GM12878 (cell line): ENCODE data around the gene TPST1. TPM values are rescaled to one million over a fixed set of nuclear protein-coding genes. Genes with fewer than 3 reads are reported as not detected.

Experiments
- ATAC-seq: fragments of 200-7000 bp; cut with Tn5 transposase; 3 replicates; pipeline ENCODE4 v1.9.1; 2020; ENCODE audit warnings: mild to moderate bottlenecking, moderate library complexity
- BruUV-seq: library from RNA; stranded (reverse); fragments of 400-500 nt; replicated peaks from 2 replicates; lab custom pipeline; 2021; lab: Mats Ljungman, UMichigan
- CTCF ChIA-PET: fragments of 300-600 bp; sonication (Branson Sonifier 250); formaldehyde crosslinking; extraction: SDS; loops from one replicate; lab custom pipeline; 2021; ENCODE audit warnings: inconsistent platforms; lab: Yijun Ruan, JAX
- POLR2A ChIA-PET: fragments of 350-600 bp; formaldehyde crosslinking; extraction: SDS; loops from one replicate; lab custom pipeline; 2021; ENCODE audit warnings: inconsistent platforms; lab: Charles Lee
- RAD21 ChIA-PET: fragments of 300-600 bp; sonication (Branson Sonifier 250); formaldehyde crosslinking; loops from one replicate; lab custom pipeline; 2023; ENCODE audit warnings: antibody characterized with exemption; ENCODE audit not compliant: unreplicated experiment; lab: Charles Lee
- SMC1A ChIA-PET: fragments of 300-600 bp; sonication (Branson Sonifier 250); formaldehyde crosslinking; loops from one replicate; lab custom pipeline; 2023; ENCODE audit not compliant: unreplicated experiment, uncharacterized antibody; lab: Charles Lee
- DNase-seq: peaks from one replicate; pipeline ENCODE4 v3.0.0-alpha.2; 2011; ENCODE audit warnings: low read depth, low spot score
- FAIRE-seq: peaks from 3 replicates; lab custom pipeline; 2011; peaks lifted over from hg19 to GRCh38; lab: Jason Lieb, UNC
- H2AFZ ChIP-seq: 2 replicates; pipeline ENCODE4 v1.6.0; 2011; ENCODE audit warnings: low read depth, low read length, control low read depth; ENCODE audit not compliant: control insufficient read depth
- H3K27ac ChIP-seq: 2 replicates; pipeline ENCODE4 v1.5.1; 2011; ENCODE audit warnings: control low read depth; ENCODE audit not compliant: control insufficient read depth, insufficient read depth
- H3K27me3 ChIP-seq, 2 experiments: replicated peaks in 1 of 2; 2 replicates each; pipeline versions ENCODE4 v1.6.0 to v1.6.1; 2011; ENCODE audit warnings: low read length in 1 of 2; ENCODE audit not compliant: control insufficient read depth in 2 of 2, insufficient read depth in 2 of 2
- H3K36me3 ChIP-seq, 2 experiments: 2 replicates each; pipeline ENCODE4 v1.5.1; 2011; ENCODE audit warnings: low read length in 1 of 2; ENCODE audit not compliant: control insufficient read depth in 2 of 2, insufficient read depth in 2 of 2
- H3K4me1 ChIP-seq: 2 replicates; pipeline ENCODE4 v1.6.1; 2011; ENCODE audit warnings: mild to moderate bottlenecking, low read length, moderate library complexity, mixed read lengths; ENCODE audit not compliant: control insufficient read depth, insufficient read depth
- H3K4me2 ChIP-seq: 2 replicates; pipeline ENCODE4 v1.6.0; 2011; ENCODE audit warnings: control low read depth; ENCODE audit not compliant: control insufficient read depth, insufficient read depth
- H3K4me3 ChIP-seq: fragments of 200-600 bp; sonication (generic); 2 replicates; pipeline ENCODE4 v1.5.1; 2016
- H3K79me2 ChIP-seq: 2 replicates; pipeline ENCODE4 v1.6.0; 2011; ENCODE audit warnings: low read length; ENCODE audit not compliant: control insufficient read depth, insufficient read depth
- H3K9ac ChIP-seq: 2 replicates; pipeline ENCODE4 v1.8.0; 2011; ENCODE audit warnings: low read length, control low read depth, mixed read lengths; ENCODE audit not compliant: control insufficient read depth, insufficient read depth
- H3K9me3 ChIP-seq: replicated peaks from 3 replicates; pipeline ENCODE4 v1.5.1; 2011; ENCODE audit warnings: mild to moderate bottlenecking, low read length; ENCODE audit not compliant: control insufficient read depth, insufficient read depth
- H4K20me1 ChIP-seq: 2 replicates; pipeline ENCODE4 v1.6.0; 2011; ENCODE audit not compliant: control insufficient read depth, insufficient read depth
- IRF5 ChIP-seq: fragments of 450-650 bp; IDR thresholded peaks from 2 replicates; pipeline ENCODE4 v1.6.1; 2017; ENCODE audit warnings: borderline replicate concordance
- KAT2A ChIP-seq: conservative IDR thresholded peaks from 2 replicates; pipeline ENCODE4 v1.6.1; 2011; ENCODE audit warnings: low read depth, low read length; ENCODE audit not compliant: control insufficient read depth
- MTA3 ChIP-seq: IDR thresholded peaks from 2 replicates; pipeline ENCODE4 v1.6.1; 2012; ENCODE audit warnings: low read length, inconsistent platforms, borderline replicate concordance
- POLR2A ChIP-seq: IDR thresholded peaks from 2 replicates; pipeline ENCODE4 v1.6.1; 2011; ENCODE audit warnings: low read depth, mild to moderate bottlenecking, low read length
- WGBS: methylation state at CpG from one replicate; pipeline ENCODE4 v1.1.6; 2016; ENCODE audit warnings: low lambda C conversion rate; ENCODE audit not compliant: insufficient replicate concordance, insufficient coverage; ENCODE audit errors: missing lambda C conversion rate; 5-methylcytosine and 5-hydroxymethylcytosine counted together
- in situ Hi-C: fragments of 300-500 bp; cut with MboI; formaldehyde crosslinking; loops from 9 replicates; pipeline ENCODE4 v1.14.3; 2018; ENCODE audit warnings: mixed read lengths
- intact Hi-C: fragments of 100-400 bp; cut with micrococcal nuclease; formaldehyde crosslinking; loops from one replicate; pipeline ENCODE4 v1.14.2; 2022; ENCODE audit not compliant: unreplicated experiment
- polyA plus RNA-seq, 11 experiments: library from polyadenylated mRNA; depleted of rRNA in 4 of 11; unstranded in 6 of 11; stranded (reverse) in 5 of 11; fragments of >200 nt; fragmentation: Nextera tagmentation in 4 of 11; fragmentation: Illumina TruSeq in 1 of 11; extraction: Ambion mirVana in 4 of 11; extraction: Trizol in 1 of 11; gene quantifications; 1 replicate in 1 of 11; 2 replicates in 10 of 11; pipeline versions ENCODE4 v1.2.1 to v1.2.3, GENCODE V29; 2011 to 2016; ENCODE audit warnings: inconsistent platforms in 2 of 11, missing spikeins in 2 of 11, low read depth in 1 of 11
- total RNA-seq, 4 experiments: library from RNA; depleted of rRNA in 3 of 4; stranded (reverse); fragments of >200 nt in 3 of 4; fragmentation: Illumina TruSeq in 1 of 4; extraction: Trizol in 1 of 4; gene quantifications; 2 replicates each; pipeline versions ENCODE4 v1.2.1 to v1.2.3, GENCODE V29; 2013 to 2021
- TF ChIP-seq, protein P1 (sequence below): fragments of 450-650 bp; IDR thresholded peaks from 2 replicates; pipeline ENCODE4 v1.6.1; 2016; ENCODE audit warnings: mild to moderate bottlenecking, moderate library complexity, borderline replicate concordance

TPST1 gene
- total and polyA plus RNA-seq, 10 of the 15 experiments (the other 5 are each of a cell fraction or from before 2014, with no cell fraction given), result 1.1 to 10.6 (median 7.5) TPM

- H3K4me3 ChIP-seq, result no peak overlapping the region
- H3K36me3 ChIP-seq, result no peaks in the 10 kb centered on the region
- CTCF ChIA-PET, result no interaction called here
- intact Hi-C loops (no loop called here), in situ Hi-C loops (no loop called here)
- H3K4me1 ChIP-seq, result no peaks in the 10 kb centered on the region
- FAIRE-seq, result no peak
- DNase-seq, result no peak
- H3K4me2 ChIP-seq, result no peak overlapping the region
- SMC1A ChIA-PET, result interaction anchor here (1.4 kb wide), 1 partner anchor 10 kb away, joined by 3 read pairs; no protein-coding TSS in a partner anchor
- H3K9me3 ChIP-seq, result no peaks in the 10 kb centered on the region
- no TSS peak for BruUV-seq
- no peaks in the 10 kb centered on the region for H3K79me2 ChIP-seq
- RAD21 ChIA-PET, result no interaction called here
- no peak overlapping the region for H3K27ac ChIP-seq
- no peaks in the 10 kb centered on the region for H4K20me1 ChIP-seq
- POLR2A ChIA-PET, result no interaction called here
- H2AFZ ChIP-seq, result no peak overlapping the region
- 94% methylated on average over 4 of the region's 4 CpGs for WGBS
- no peak overlapping the region for H3K9ac ChIP-seq
- TF ChIP-seq MTA3 (no peak), POLR2A (no peak), IRF5 (no peak), KAT2A (no peak)
- TF ChIP-seq, protein P1, sequence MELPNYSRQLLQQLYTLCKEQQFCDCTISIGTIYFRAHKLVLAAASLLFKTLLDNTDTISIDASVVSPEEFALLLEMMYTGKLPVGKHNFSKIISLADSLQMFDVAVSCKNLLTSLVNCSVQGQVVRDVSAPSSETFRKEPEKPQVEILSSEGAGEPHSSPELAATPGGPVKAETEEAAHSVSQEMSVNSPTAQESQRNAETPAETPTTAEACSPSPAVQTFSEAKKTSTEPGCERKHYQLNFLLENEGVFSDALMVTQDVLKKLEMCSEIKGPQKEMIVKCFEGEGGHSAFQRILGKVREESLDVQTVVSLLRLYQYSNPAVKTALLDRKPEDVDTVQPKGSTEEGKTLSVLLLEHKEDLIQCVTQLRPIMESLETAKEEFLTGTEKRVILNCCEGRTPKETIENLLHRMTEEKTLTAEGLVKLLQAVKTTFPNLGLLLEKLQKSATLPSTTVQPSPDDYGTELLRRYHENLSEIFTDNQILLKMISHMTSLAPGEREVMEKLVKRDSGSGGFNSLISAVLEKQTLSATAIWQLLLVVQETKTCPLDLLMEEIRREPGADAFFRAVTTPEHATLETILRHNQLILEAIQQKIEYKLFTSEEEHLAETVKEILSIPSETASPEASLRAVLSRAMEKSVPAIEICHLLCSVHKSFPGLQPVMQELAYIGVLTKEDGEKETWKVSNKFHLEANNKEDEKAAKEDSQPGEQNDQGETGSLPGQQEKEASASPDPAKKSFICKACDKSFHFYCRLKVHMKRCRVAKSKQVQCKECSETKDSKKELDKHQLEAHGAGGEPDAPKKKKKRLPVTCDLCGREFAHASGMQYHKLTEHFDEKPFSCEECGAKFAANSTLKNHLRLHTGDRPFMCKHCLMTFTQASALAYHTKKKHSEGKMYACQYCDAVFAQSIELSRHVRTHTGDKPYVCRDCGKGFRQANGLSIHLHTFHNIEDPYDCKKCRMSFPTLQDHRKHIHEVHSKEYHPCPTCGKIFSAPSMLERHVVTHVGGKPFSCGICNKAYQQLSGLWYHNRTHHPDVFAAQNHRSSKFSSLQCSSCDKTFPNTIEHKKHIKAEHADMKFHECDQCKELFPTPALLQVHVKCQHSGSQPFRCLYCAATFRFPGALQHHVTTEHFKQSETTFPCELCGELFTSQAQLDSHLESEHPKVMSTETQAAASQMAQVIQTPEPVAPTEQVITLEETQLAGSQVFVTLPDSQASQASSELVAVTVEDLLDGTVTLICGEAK, result no peak
- no peaks in the 10 kb centered on the region for H3K27me3 ChIP-seq
- no peak for ATAC-seq
Measured at GRCh38 chr7:66216687-66217086, 11.6 kb downstream of the TPST1 start.
